Measurements from ENCODE around the gene ERH. TPM values are rescaled to one million over a fixed set of nuclear protein-coding genes. Genes with fewer than 3 reads are reported as not detected.
"Not testable (repeated sequence)": the region's sequence is repeated elsewhere in the genome, so short reads cannot be mapped to it uniquely, and the experiment has no call there.

Gene ERH
- total RNA-seq, 6 experiments from 2014 or later: 46.0 to 71.7 (median 68.5) TPM

GRCh38 chr14:69427596-69427995 lies 29.5 kb upstream of the ERH start:
- Histone ChIP-seq H3K36me3 (peaks cover 0 to 7% (median 0%) of the 10 kb centered on the region in 4 donors), H3K4me3 (no peak overlapping the region), H3K9me3 (no peaks in the 10 kb centered on the region), H3K4me1 (peaks cover 0 to 13% (median 0%) of the 10 kb centered on the region in 4 donors), H3K27ac (no peak overlapping the region), H3K27me3 (no peaks in the 10 kb centered on the region)
- intact Hi-C loops (cut with DNase I): no loop called here
- ATAC-seq: no peak
- 95% methylated on average over 1 of the region's 1 CpG for WGBS (ENCODE audit: insufficient coverage, low coverage, low lambda C conversion rate, missing lambda C conversion rate)
- DNase-seq: no peak
- TF ChIP-seq CTCF (IDR thresholded peaks at IDR 0.05) (no peak), POLR2A (IDR thresholded peaks at IDR 0.05) (no peak)

GRCh38 chr14:69424149-69424923 lies 26.2 kb upstream of the ERH start:
- Histone ChIP-seq H3K27me3 (no peaks in the 10 kb centered on the region), H3K4me1 (peaks cover 0 to 9% (median 0%) of the 10 kb centered on the region in 4 donors), H3K4me3 (no peak overlapping the region), H3K27ac (no peak overlapping the region), H3K36me3 (peaks cover 0 to 7% (median 0%) of the 10 kb centered on the region in 4 donors), H3K9me3 (no peaks in the 10 kb centered on the region)
- ATAC-seq (peak in 2 of 4 donors; percentile 55 to 88), DNase-seq (no peak)
- intact Hi-C loops (cut with DNase I): no loop called here
- WGBS (ENCODE audit: insufficient coverage, low coverage, low lambda C conversion rate, missing lambda C conversion rate): 78% methylated on average over 2 of the region's 2 CpGs
- no peak for TF ChIP-seq POLR2A (IDR thresholded peaks at IDR 0.05)
- TF ChIP-seq CTCF (IDR thresholded peaks at IDR 0.05): no peak

GRCh38 chr14:69423279-69423678 lies 25.2 kb upstream of the ERH start:
- Histone ChIP-seq H3K27ac (no peak overlapping the region), H3K9me3 (no peaks in the 10 kb centered on the region), H3K4me3 (no peak overlapping the region), H3K36me3 (peaks cover 0 to 7% (median 0%) of the 10 kb centered on the region in 4 donors), H3K27me3 (no peaks in the 10 kb centered on the region), H3K4me1 (peaks cover 0 to 9% (median 0%) of the 10 kb centered on the region in 4 donors)
- intact Hi-C loops (cut with DNase I): no loop called here
- DNase-seq: no peak
- no peak for ATAC-seq
- TF ChIP-seq CTCF (IDR thresholded peaks at IDR 0.05) (no peak), POLR2A (IDR thresholded peaks at IDR 0.05) (no peak)
- WGBS (ENCODE audit: insufficient coverage, low coverage, low lambda C conversion rate, missing lambda C conversion rate): 92% methylated on average over 4 of the region's 4 CpGs

- H3K27me3 ChIP-seq; H3K9me3 ChIP-seq; ATAC-seq; H3K4me3 ChIP-seq; H3K27ac ChIP-seq; H3K4me1 ChIP-seq; intact Hi-C loops (cut with DNase I); H3K36me3 ChIP-seq; DNase-seq: not testable (repeated sequence)
- WGBS (ENCODE audit: insufficient coverage, low coverage, low lambda C conversion rate, missing lambda C conversion rate): 62% methylated on average over 4 of the region's 4 CpGs
Observed at GRCh38 chr14:69416087-69416486, 18.0 kb upstream of the ERH start.

- Histone ChIP-seq H3K27ac (no peak overlapping the region), H3K4me1 (peaks cover 0 to 5% (median 0%) of the 10 kb centered on the region in 4 donors), H3K36me3 (no peaks in the 10 kb centered on the region), H3K4me3 (no peak overlapping the region), H3K9me3 (no peaks in the 10 kb centered on the region), H3K27me3 (no peaks in the 10 kb centered on the region)
- TF ChIP-seq CTCF (IDR thresholded peaks at IDR 0.05): no peak
- TF ChIP-seq POLR2A (IDR thresholded peaks at IDR 0.05): no peak
- 89% methylated on average over 2 of the region's 2 CpGs for WGBS (ENCODE audit: insufficient coverage, low coverage, low lambda C conversion rate, missing lambda C conversion rate)
- ATAC-seq (no peak), DNase-seq (no peak)
- intact Hi-C loops (cut with DNase I): no loop called here
Observed at GRCh38 chr14:69413483-69413882, 15.4 kb upstream of the ERH start.
